OCI-LY3 (cell line): ENCODE measurements around the gene C17orf58.
"Not testable (repeated sequence)": the region's sequence is repeated elsewhere in the genome, so short reads cannot be mapped to it uniquely, and the experiment has no call there.

Experiments
- EZH2phosphoT487 ChIP-seq: fragments of 200-600 bp; shearing (Covaris generic); IDR thresholded peaks from 2 replicates; pipeline ENCODE4 v1.6.1; 2018; ENCODE audit warnings: antibody characterized with exemption, mixed run types, low read depth
- TF ChIP-seq, protein P1 (sequence below): fragments of 200-600, 300-600 bp; sonication (generic); IDR thresholded peaks from 2 replicates; pipeline ENCODE4 v1.5.1; 2014; ENCODE audit warnings: antibody characterized with exemption, low read length, low read depth

DNA sequence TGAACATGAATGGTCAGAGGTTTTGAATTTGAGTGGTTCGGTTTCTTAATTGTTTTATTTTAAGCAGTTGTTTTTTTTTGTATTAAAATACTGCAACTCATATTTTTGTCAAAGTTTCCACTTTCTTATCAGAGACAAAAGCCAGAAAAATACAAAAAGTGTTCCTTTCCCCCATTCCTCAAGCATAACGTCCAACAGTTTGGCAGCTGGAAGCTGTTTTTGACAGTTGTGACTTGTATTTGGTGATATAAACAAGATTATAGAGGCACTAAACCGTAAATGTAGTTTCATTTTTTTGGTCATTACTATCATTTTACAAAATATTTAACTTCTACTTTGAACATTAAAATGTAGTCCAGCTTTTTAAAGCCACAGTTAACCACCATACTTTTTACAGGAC is 36.0 kb downstream of the C17orf58 start:
- TF ChIP-seq, protein P1, sequence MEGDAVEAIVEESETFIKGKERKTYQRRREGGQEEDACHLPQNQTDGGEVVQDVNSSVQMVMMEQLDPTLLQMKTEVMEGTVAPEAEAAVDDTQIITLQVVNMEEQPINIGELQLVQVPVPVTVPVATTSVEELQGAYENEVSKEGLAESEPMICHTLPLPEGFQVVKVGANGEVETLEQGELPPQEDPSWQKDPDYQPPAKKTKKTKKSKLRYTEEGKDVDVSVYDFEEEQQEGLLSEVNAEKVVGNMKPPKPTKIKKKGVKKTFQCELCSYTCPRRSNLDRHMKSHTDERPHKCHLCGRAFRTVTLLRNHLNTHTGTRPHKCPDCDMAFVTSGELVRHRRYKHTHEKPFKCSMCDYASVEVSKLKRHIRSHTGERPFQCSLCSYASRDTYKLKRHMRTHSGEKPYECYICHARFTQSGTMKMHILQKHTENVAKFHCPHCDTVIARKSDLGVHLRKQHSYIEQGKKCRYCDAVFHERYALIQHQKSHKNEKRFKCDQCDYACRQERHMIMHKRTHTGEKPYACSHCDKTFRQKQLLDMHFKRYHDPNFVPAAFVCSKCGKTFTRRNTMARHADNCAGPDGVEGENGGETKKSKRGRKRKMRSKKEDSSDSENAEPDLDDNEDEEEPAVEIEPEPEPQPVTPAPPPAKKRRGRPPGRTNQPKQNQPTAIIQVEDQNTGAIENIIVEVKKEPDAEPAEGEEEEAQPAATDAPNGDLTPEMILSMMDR: not testable (repeated sequence)
- not testable (repeated sequence) for TF ChIP-seq EZH2phosphoT487
